ENCODE results near the gene RPP14.

Gene RPP14

DNA sequence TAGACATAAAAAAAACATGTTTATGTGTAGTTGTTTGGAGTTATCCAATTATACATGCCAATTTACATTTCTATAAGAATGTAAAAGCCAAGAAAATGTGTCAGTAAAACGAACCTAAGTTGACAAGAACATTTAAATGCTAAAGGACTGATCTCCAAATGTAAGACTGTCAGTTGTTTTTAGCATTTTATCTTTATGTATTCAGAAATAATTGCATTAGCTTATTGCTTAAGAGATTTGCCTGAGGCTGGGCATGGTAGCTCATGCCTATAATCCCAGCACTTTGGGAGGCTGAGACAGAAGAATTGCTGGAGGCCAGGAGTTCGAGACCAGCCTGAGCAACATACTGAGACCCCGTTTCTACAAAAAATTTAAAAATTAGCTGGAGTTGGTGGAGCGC, 53.6 kb downstream of the RPP14 start:
- DNase-seq: no peak

- DNase-seq: no peak
Observed at GRCh38 chr3:58361866-58362265, 55.8 kb downstream of the RPP14 start.

- DNase-seq: no peak
Observed at GRCh38 chr3:58366699-58367098, 60.7 kb downstream of the RPP14 start.

- no peak for DNase-seq
Observed at GRCh38 chr3:58369038-58369437, 63.0 kb downstream of the RPP14 start.
